Ovary (tissue), 9 donors: ENCODE data around the gene CACNA2D3. TPM values are rescaled to one million over a fixed set of nuclear protein-coding genes. Genes with fewer than 3 reads are reported as not detected.

Source experiments
- DNase-seq, 5 donors: peaks; one replicate each; pipeline ENCODE4 v3.0.0-alpha.2; 2019 to 2020
- H3K27ac ChIP-seq, 2 donors: fragments of 200-600 bp; one replicate each; pipeline versions ENCODE4 v1.5.1 to v1.8.0; 2019 to 2022
- H3K27me3 ChIP-seq: fragments of 200-600 bp; one replicate; pipeline ENCODE4 v1.8.0; 2022
- H3K36me3 ChIP-seq: fragments of 200-600 bp; sonication (generic); one replicate; pipeline ENCODE4 v1.5.1; 2019
- H3K4me1 ChIP-seq: one replicate; pipeline ENCODE4 v1.8.1; 2013; ENCODE audit warnings: mild to moderate bottlenecking, moderate library complexity; ENCODE audit not compliant: insufficient read depth
- H3K4me3 ChIP-seq: fragments of 200-600 bp; sonication (generic); one replicate; pipeline ENCODE4 v1.5.1; 2017
- H3K9me3 ChIP-seq, 2 donors: fragments of 200-600 bp in 1 of 2; sonication (generic) in 1 of 2; one replicate each; pipeline versions ENCODE4 v1.5.1 to v1.8.1; 2013 to 2019; ENCODE audit warnings: mild to moderate bottlenecking in 1 of 2, moderate library complexity in 1 of 2
- CTCF ChIP-seq, 3 donors: fragments of 450-650 bp in 2 of 3; fragments of 200-600 bp in 1 of 3; IDR thresholded peaks; one replicate each; pipeline versions ENCODE4 v1.5.1 to v1.8.0; 2016 to 2022; ENCODE audit warnings: antibody characterized with exemption in 3 of 3, mild to moderate bottlenecking in 1 of 3
- EP300 ChIP-seq: sonication (generic); formaldehyde crosslinking; IDR thresholded peaks from one replicate; pipeline ENCODE4 v1.6.1; 2017; ENCODE audit warnings: antibody characterized with exemption
- POLR2A ChIP-seq: fragments of 450-650 bp; IDR thresholded peaks from one replicate; pipeline ENCODE4 v1.6.1; 2017; ENCODE audit warnings: antibody characterized with exemption, mild to moderate bottlenecking, moderate library complexity
- WGBS, 3 donors: extraction: QIAGEN DNeasy Blood & Tissue Kit in 1 of 3; methylation state at CpG; one replicate each; pipeline versions ENCODE4 v1.1.5 to v1.1.7; 2013 to 2017; 5-methylcytosine and 5-hydroxymethylcytosine counted together
- intact Hi-C, 4 donors: fragments of 100-400 bp; cut with DNase I; formaldehyde crosslinking; loops; one replicate each; pipeline versions ENCODE4 v1.11.0 to v1.15.1; 2022 to 2023
- polyA plus RNA-seq, 2 donors: library from polyadenylated mRNA; stranded (reverse); fragments of 200-250 nt in 1 of 2; fragments of 350-450 nt in 1 of 2; fragmentation: Illumina TruSeq in 1 of 2; extraction: RNeasy Lipid Tissue Mini Kit (QIAGEN cat#74804) in 1 of 2; gene quantifications; one replicate each; pipeline ENCODE4 v1.2.3, GENCODE V29; 2013 to 2014
- total RNA-seq, 7 donors: library from RNA; depleted of rRNA in 2 of 7; stranded (reverse); fragments of >200 nt in 2 of 7; fragmentation: NEBNext Ultra II Directional in 3 of 7; extraction: Animal tissue kit (Norgen Biotek cat#: 25700) in 3 of 7; gene quantifications; one replicate each; pipeline versions ENCODE4 v1.1.0 to v1.2.4, GENCODE V29; 2016 to 2023
- donor health status: DM: no; HTN: no; CAD: no; lungs with moderate emphysema.
- donor health status: DM: no; HTN: no; CAD: no.
- donor health status: Bipolar disorder and iron deficiency.
- donor health status: DM: yes; HTN: yes; CAD: no.
- donor health status: DM: no; HTN: no; CAD: no.
- donor health status: DM: yes; HTN: yes; CAD: no.

The CACNA2D3 gene
- total and polyA plus RNA-seq, 9 donors: 2.0 to 10.1 (median 4.7) TPM

- no peak for DNase-seq
- intact Hi-C loops: no loop called here
- Histone ChIP-seq H3K4me1 (no peaks in the 10 kb centered on the region), H3K27me3 (no peaks in the 10 kb centered on the region), H3K4me3 (no peak overlapping the region), H3K36me3 (no peaks in the 10 kb centered on the region), H3K9me3 (no peaks in the 10 kb centered on the region), H3K27ac (no peak overlapping the region)
- WGBS, 3 donors: 86 to 88% (median 87%) methylated on average over 2 of the region's 2 CpGs
- TF ChIP-seq EP300 (no peak), POLR2A (no peak), CTCF (IDR thresholded peaks at IDR 0.05) (no peak)
Measured at GRCh38 chr3:54776601-54777000, 654.2 kb downstream of the CACNA2D3 start.

- Histone ChIP-seq H3K4me3 (no peak overlapping the region), H3K4me1 (no peaks in the 10 kb centered on the region), H3K9me3 (no peaks in the 10 kb centered on the region), H3K36me3 (no peaks in the 10 kb centered on the region), H3K27me3 (no peaks in the 10 kb centered on the region), H3K27ac (no peak overlapping the region)
- intact Hi-C loops: no loop called here
- no peak for TF ChIP-seq CTCF (IDR thresholded peaks at IDR 0.05)
- TF ChIP-seq EP300: no peak
- TF ChIP-seq POLR2A: no peak
- WGBS, 3 donors: 78 to 86% (median 85%) methylated on average over 2 of the region's 2 CpGs
- DNase-seq: no peak
Measured at GRCh38 chr3:54777141-54777540, 654.8 kb downstream of the CACNA2D3 start.

GRCh38 chr3:54780336-54780735 lies 658.0 kb downstream of the CACNA2D3 start:
- H3K27ac ChIP-seq: no peak overlapping the region
- intact Hi-C loops: no loop called here
- H3K9me3 ChIP-seq: no peaks in the 10 kb centered on the region
- no peaks in the 10 kb centered on the region for H3K27me3 ChIP-seq
- no peaks in the 10 kb centered on the region for H3K36me3 ChIP-seq
- DNase-seq: no peak
- H3K4me3 ChIP-seq: no peak overlapping the region
- no peak for TF ChIP-seq POLR2A
- no peak for TF ChIP-seq CTCF (IDR thresholded peaks at IDR 0.05)
- TF ChIP-seq EP300: no peak
- no peaks in the 10 kb centered on the region for H3K4me1 ChIP-seq

- no peak for DNase-seq
Measured at GRCh38 chr3:54781728-54782127, 659.4 kb downstream of the CACNA2D3 start.

More at GRCh38 chr3:54781728-54782127, 659.4 kb downstream of the CACNA2D3 start:
- H3K27ac ChIP-seq: no peak overlapping the region
- TF ChIP-seq POLR2A (no peak), EP300 (no peak), CTCF (IDR thresholded peaks at IDR 0.05) (no peak)
- H3K9me3 ChIP-seq: no peaks in the 10 kb centered on the region
- WGBS, 3 donors: 43 to 79% (median 62%) methylated on average over 1 of the region's 1 CpG
- H3K4me3 ChIP-seq: no peak overlapping the region
- intact Hi-C loops: no loop called here
- no peaks in the 10 kb centered on the region for H3K36me3 ChIP-seq
- no peaks in the 10 kb centered on the region for H3K27me3 ChIP-seq
- H3K4me1 ChIP-seq: no peaks in the 10 kb centered on the region
